Measurements from ENCODE around the gene IL15. TPM values are rescaled to one million over a fixed set of nuclear protein-coding genes. Genes with fewer than 3 reads are reported as not detected.

The IL15 gene
- total and polyA plus RNA-seq, 2 of the 4 experiments (the other 2 are of a cell fraction), result 5.0 to 5.2 TPM

DNA sequence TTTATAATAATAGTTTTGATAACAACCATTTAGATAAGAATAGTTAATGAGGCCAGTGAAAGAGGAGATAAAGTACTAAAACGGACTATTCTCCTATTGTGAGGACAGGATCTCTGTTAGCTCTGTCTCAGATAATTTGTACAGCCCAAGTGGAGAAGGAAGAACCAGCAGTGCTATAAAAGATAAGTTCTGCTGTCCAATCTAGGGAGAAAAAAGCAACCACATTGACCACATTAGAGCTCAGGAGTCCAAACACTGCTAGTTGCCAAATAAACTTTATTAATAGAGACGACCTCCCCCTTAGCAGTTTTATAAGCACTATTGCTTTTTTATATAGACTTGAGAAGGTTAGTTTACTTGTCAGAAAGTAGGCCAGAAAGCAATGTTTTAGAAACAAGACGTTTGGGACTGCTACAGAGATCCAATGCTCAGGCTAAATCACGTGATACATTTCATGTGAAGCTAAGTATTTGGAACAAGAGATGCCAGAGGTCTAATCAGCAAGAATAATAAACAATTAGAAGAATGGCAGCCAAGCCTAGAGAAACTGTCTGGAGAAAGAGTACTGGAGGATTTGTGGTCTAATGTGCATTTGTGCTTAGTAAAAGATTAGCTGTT, 15.9 kb downstream of the IL15 start:
- Histone ChIP-seq H3K4ac (ENCODE audit: low read depth, low read length) (peak overlapping the region; percentile 8; the same call in 1 of the 2 replicates), H3K79me1 (ENCODE audit: low read depth in 1 of 2, low read length in 2 of 2) (peaks cover 12 to 24% of the 10 kb centered on the region in 2 experiments), H3K9me3 (ENCODE audit: control insufficient read depth, insufficient read depth, low read length) (no peaks in the 10 kb centered on the region), H4K8ac (ENCODE audit: low read depth in 2 of 2, low read length in 2 of 2) (peak overlapping the region in 1 of 2 experiments; percentile 31; a peak in 1 of 4 replicates), H3K27me3 (ENCODE audit: control insufficient read depth, insufficient read depth, low read length) (no peaks in the 10 kb centered on the region), H3K4me3 (ENCODE audit: insufficient read depth, low read depth, low read length) (no peak overlapping the region), H4K91ac (ENCODE audit: insufficient read depth, low read depth, low read length) (0 out of 2 replicates have a peak overlapping the region, but pooled peaks have one; percentile 2), H3K9ac (ENCODE audit: low read depth, low read length) (no peak overlapping the region; the same call in 1 of the 2 replicates), H3K4me2 (ENCODE audit: low read depth, low read length) (peak overlapping the region; percentile 34; the same call in 1 of the 2 replicates), H3K56ac (ENCODE audit: extremely low read depth, insufficient read depth, low read length) (no peak overlapping the region), H3K14ac (replicated peaks; ENCODE audit: low read depth, low read length) (no peak overlapping the region; the same call in 1 of the 2 replicates), H3K18ac (ENCODE audit: low read depth, low read length) (peak overlapping the region; percentile 33; the same call in 1 of the 2 replicates), H4K20me1 (ENCODE audit: insufficient read depth, low read length) (0 out of 2 replicates have a peak, but pooled peaks cover 3% of the 10 kb centered on the region), H2BK20ac (ENCODE audit: low read depth, low read length) (peak overlapping the region; percentile 52), H3K9me1 (ENCODE audit: insufficient read depth, low read length) (peaks cover 3% of the 10 kb centered on the region), H3K27ac (ENCODE audit: insufficient read depth, low read length) (no peak overlapping the region), H2BK15ac (ENCODE audit: low read depth, low read length) (no peak overlapping the region; the same call in 2 of the 3 replicates), H2BK5ac (ENCODE audit: low read depth, low read length, poor library complexity, severe bottlenecking) (peak overlapping the region; percentile 79), H2AFZ (replicated peaks; ENCODE audit: low read length, poor library complexity) (no peak overlapping the region), H3K36me3 (ENCODE audit: control insufficient read depth, insufficient read depth, low read length) (no peaks in the 10 kb centered on the region), H2AK5ac (ENCODE audit: low read depth, low read length) (no peak overlapping the region), H4K5ac (ENCODE audit: low read depth, low read length) (no peak overlapping the region; the same call in 1 of the 2 replicates), H2BK120ac (ENCODE audit: low read depth, low read length) (peak overlapping the region; percentile 61), H2AK9ac (replicated peaks; ENCODE audit: low read depth, low read length, poor library complexity) (no peak overlapping the region), H3K23ac (ENCODE audit: low read depth, low read length) (no peak overlapping the region), H3K4me1 (ENCODE audit: control insufficient read depth, insufficient read depth, low read length) (peaks cover 10% of the 10 kb centered on the region)
- dilution Hi-C loops (cut with HindIII; ENCODE audit: low sequenced_read_pairs, unreplicated experiment), result no loop called here
- TF ChIP-seq MXI1 (IDR thresholded peaks at IDR 0.05; ENCODE audit: borderline replicate concordance, low read depth, low read length), result no peak
- no peak for TF ChIP-seq NFE2L2 (IDR thresholded peaks at IDR 0.05; ENCODE audit: low read depth, low read length)
- no peak for TF ChIP-seq CEBPB (IDR thresholded peaks at IDR 0.05; ENCODE audit: low read depth, low read length)
- peak; percentile 83 for TF ChIP-seq BHLHE40 (IDR thresholded peaks at IDR 0.05; ENCODE audit: low read depth, low read length)
- TF ChIP-seq, protein P1, sequence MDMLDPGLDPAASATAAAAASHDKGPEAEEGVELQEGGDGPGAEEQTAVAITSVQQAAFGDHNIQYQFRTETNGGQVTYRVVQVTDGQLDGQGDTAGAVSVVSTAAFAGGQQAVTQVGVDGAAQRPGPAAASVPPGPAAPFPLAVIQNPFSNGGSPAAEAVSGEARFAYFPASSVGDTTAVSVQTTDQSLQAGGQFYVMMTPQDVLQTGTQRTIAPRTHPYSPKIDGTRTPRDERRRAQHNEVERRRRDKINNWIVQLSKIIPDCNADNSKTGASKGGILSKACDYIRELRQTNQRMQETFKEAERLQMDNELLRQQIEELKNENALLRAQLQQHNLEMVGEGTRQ (IDR thresholded peaks at IDR 0.05; ENCODE audit: low read depth, low read length), result peak; percentile 90
- no peak for TF ChIP-seq RFX5 (IDR thresholded peaks at IDR 0.05; ENCODE audit: low read depth, low read length)
- TF ChIP-seq, protein P2, sequence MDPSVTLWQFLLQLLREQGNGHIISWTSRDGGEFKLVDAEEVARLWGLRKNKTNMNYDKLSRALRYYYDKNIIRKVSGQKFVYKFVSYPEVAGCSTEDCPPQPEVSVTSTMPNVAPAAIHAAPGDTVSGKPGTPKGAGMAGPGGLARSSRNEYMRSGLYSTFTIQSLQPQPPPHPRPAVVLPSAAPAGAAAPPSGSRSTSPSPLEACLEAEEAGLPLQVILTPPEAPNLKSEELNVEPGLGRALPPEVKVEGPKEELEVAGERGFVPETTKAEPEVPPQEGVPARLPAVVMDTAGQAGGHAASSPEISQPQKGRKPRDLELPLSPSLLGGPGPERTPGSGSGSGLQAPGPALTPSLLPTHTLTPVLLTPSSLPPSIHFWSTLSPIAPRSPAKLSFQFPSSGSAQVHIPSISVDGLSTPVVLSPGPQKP (IDR thresholded peaks at IDR 0.05; ENCODE audit: borderline replicate concordance, low read depth, low read length), result no peak
- no peak for TF ChIP-seq RAD21 (IDR thresholded peaks at IDR 0.05; ENCODE audit: low read length)
- TF ChIP-seq CHD1 (IDR thresholded peaks at IDR 0.05; ENCODE audit: low read depth, low read length), result no peak
- DNase-seq, result peak; percentile 93
- intact Hi-C loops (cut with micrococcal nuclease), result no loop called here
- ChIA-PET POLR2A (ENCODE audit: unreplicated experiment) (no interaction called here), CTCF (interaction anchor here (0.5 to 0.8 kb wide), 3 partner anchors 9 to 140 kb away, joined by 3 to 4 read pairs (median 3); no protein-coding TSS in a partner anchor)
- BruUV-seq (replicated peaks), result no TSS peak
- ATAC-seq (ENCODE audit: low read depth), result peak; percentile 89
- in situ Hi-C loops (cut with MboI; ENCODE audit: low sequenced_read_pairs), result no loop called here
- WGBS, 2 experiments (ENCODE audit: extremely low coverage in 2 of 2, insufficient read length in 1 of 2), result 0% methylated on average over 1 of the region's 4 CpGs; no CpG with 5 or more reads in 1 of the 2 experiments

All from IMR-90 (cell line).